Vagina (tissue), 2 donors: ENCODE data around the gene HSPBAP1. TPM values are rescaled to one million over a fixed set of nuclear protein-coding genes. Genes with fewer than 3 reads are reported as not detected.

Experiments used
- DNase-seq, 2 donors: peaks; one replicate each; pipeline ENCODE4 v3.0.0-alpha.2; 2017; ENCODE audit errors: extremely low spot score in 2 of 2
- H3K27ac ChIP-seq: fragments of 200-600 bp; sonication (generic); one replicate; pipeline ENCODE4 v1.5.1; 2019
- H3K27me3 ChIP-seq: fragments of 200-600 bp; sonication (generic); one replicate; pipeline ENCODE4 v1.5.1; 2019
- H3K36me3 ChIP-seq, 2 donors: fragments of 200-600 bp; sonication (generic); one replicate each; pipeline ENCODE4 v1.5.1; 2017 to 2019
- H3K4me1 ChIP-seq: fragments of 200-600 bp; sonication (generic); one replicate; pipeline ENCODE4 v1.5.1; 2019
- H3K4me3 ChIP-seq, 2 donors: fragments of 200-600 bp; sonication (generic); 1 replicate in 1 of 2; 2 replicates in 1 of 2; pipeline ENCODE4 v1.5.1; 2016 to 2019
- H3K9me3 ChIP-seq: fragments of 200-600 bp; sonication (generic); one replicate; pipeline ENCODE4 v1.5.1; 2019
- POLR2A ChIP-seq, 2 donors: fragments of 450-650 bp; IDR thresholded peaks; one replicate each; pipeline ENCODE4 v1.6.1; 2017; ENCODE audit warnings: antibody characterized with exemption in 2 of 2, mild to moderate bottlenecking in 2 of 2, moderate library complexity in 2 of 2
- POLR2AphosphoS5 ChIP-seq, 2 donors: sonication (generic); formaldehyde crosslinking; IDR thresholded peaks; one replicate each; pipeline ENCODE4 v1.9.0; 2017; ENCODE audit warnings: antibody characterized with exemption in 2 of 2, mild to moderate bottlenecking in 2 of 2, low read depth in 1 of 2; ENCODE audit not compliant: insufficient read depth in 1 of 2
- intact Hi-C: fragments of 100-400 bp; cut with DNase I; formaldehyde crosslinking; loops from one replicate; pipeline ENCODE4 v1.15.1; 2023
- total RNA-seq: library from RNA; depleted of rRNA; stranded (reverse); fragments of >200 nt; gene quantifications from one replicate; pipeline ENCODE4 v1.2.3, GENCODE V29; 2016
- TF ChIP-seq, protein P1 (sequence below), 3 experiments: fragments of 450-650 bp in 2 of 3; fragments of 200-600 bp in 1 of 3; sonication (generic) in 1 of 3; IDR thresholded peaks; one replicate each; pipeline ENCODE4 v1.5.1; 2017 to 2019; ENCODE audit warnings: antibody characterized with exemption in 3 of 3, mild to moderate bottlenecking in 2 of 3, moderate library complexity in 2 of 3

HSPBAP1 gene
- total RNA-seq, 1 donor from 2014 or later: 9.8 TPM

DNA sequence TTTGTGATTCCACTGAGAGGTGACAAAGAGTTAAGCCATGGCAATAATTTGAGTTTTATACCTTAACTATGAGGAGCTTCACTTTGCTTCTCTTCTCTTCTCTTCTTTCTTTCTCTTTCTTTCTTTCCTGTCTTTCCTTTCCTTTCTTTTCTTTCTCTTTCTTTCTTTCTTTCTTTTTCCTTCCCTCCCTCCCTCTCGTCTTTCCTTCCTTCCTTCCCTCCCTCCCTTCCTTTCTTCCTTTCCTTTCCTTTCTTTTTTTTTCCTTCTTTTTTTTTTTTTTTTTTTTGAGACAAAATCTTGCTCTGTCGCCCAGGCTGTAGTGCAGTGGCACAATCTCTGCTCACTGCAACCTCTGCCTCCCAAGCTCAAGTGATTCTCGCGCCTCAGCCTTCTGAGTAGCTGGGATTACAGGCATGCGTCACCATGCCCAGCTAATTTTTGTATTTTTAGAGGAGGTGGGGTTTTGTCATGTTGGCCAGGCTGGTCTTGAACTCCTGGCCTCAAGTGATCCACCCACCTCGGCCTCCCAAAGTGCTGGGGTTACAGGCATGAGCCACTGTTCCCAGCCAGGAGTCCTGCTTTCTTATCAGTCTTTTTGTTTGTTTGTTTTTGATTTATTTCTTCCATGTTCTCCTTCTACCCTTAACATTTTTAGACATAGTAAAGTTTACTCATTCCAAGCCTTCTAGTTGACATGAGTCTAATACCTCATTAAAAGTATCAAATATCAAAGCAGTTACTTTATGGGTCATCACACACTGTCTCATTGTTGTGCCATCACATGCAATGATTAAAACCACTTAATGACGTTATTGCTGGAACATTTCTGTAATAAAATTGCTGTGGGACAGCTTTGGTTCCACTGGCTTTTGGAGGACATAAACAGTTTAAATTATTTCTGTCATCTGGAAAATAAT is 31.1 kb upstream of the HSPBAP1 start:
- intact Hi-C loops: no loop called here
- Histone ChIP-seq H3K4me3 (no peak overlapping the region), H3K27me3 (no peaks in the 10 kb centered on the region), H3K27ac (peak overlapping the region; percentile 51), H3K36me3 (peaks cover 0 to 4% of the 10 kb centered on the region in 2 donors), H3K9me3 (no peaks in the 10 kb centered on the region), H3K4me1 (no peaks in the 10 kb centered on the region)
- TF ChIP-seq POLR2AphosphoS5 (IDR thresholded peaks at IDR 0.05; ENCODE audit: insufficient read depth in 1 of 2, low read depth in 1 of 2) (peak in 1 of 2 donors; percentile 53), POLR2A (IDR thresholded peaks at IDR 0.05) (no peak)
- DNase-seq: no peak

DNA sequence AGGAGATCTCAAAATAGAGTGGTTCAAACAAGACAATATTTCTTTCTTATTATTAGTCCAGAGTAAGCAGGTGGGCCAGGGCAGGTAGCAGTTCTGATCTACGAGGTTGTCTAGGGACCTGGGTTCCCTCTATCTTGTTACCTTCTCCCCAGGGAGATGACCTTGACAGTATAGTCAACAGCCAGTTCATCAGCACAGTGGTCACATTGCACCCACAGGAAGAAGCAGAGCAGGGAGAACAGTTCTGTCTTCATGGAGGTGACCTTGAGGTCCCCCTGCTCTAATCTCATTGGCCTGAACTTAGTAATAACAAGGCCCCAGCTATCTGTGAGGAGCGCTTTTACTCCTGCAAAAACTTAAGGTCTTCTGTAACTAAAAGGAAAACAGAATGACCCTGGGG is 23.0 kb upstream of the HSPBAP1 start:
- H3K4me3 ChIP-seq: no peak overlapping the region
- H3K9me3 ChIP-seq: no peaks in the 10 kb centered on the region
- H3K27me3 ChIP-seq: no peaks in the 10 kb centered on the region
- H3K36me3 ChIP-seq: no peaks in the 10 kb centered on the region
- intact Hi-C loops: no loop called here
- DNase-seq: no peak
- no peak for TF ChIP-seq POLR2AphosphoS5 (IDR thresholded peaks at IDR 0.05; ENCODE audit: insufficient read depth in 1 of 2, low read depth in 1 of 2)
- no peak for TF ChIP-seq POLR2A (IDR thresholded peaks at IDR 0.05)
- TF ChIP-seq, protein P1, sequence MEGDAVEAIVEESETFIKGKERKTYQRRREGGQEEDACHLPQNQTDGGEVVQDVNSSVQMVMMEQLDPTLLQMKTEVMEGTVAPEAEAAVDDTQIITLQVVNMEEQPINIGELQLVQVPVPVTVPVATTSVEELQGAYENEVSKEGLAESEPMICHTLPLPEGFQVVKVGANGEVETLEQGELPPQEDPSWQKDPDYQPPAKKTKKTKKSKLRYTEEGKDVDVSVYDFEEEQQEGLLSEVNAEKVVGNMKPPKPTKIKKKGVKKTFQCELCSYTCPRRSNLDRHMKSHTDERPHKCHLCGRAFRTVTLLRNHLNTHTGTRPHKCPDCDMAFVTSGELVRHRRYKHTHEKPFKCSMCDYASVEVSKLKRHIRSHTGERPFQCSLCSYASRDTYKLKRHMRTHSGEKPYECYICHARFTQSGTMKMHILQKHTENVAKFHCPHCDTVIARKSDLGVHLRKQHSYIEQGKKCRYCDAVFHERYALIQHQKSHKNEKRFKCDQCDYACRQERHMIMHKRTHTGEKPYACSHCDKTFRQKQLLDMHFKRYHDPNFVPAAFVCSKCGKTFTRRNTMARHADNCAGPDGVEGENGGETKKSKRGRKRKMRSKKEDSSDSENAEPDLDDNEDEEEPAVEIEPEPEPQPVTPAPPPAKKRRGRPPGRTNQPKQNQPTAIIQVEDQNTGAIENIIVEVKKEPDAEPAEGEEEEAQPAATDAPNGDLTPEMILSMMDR (IDR thresholded peaks at IDR 0.05): no peak
- no peak overlapping the region for H3K27ac ChIP-seq
- H3K4me1 ChIP-seq: no peaks in the 10 kb centered on the region

DNA sequence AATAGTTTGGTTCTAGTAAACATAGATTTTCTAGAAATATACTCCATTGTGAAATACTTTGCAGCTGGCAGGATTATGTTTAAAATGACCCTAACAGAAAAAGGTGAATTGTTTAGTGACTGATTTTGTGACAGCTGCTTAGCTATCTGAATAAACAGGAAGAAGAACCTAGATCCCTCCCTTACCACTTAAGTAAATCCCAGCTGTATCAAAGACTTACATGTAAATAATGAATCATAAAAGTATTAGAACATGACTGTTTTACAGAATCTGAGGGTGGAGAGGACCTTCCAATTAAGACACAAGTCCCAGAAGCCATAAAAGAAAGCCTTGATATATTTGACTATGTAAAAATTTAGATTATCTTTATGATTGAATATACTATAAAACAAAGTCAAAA is 17.1 kb upstream of the HSPBAP1 start:
- DNase-seq: no peak
- intact Hi-C loops: no loop called here
- Histone ChIP-seq H3K4me3 (no peak overlapping the region), H3K9me3 (no peaks in the 10 kb centered on the region), H3K36me3 (no peaks in the 10 kb centered on the region), H3K27me3 (no peaks in the 10 kb centered on the region), H3K4me1 (no peaks in the 10 kb centered on the region), H3K27ac (no peak overlapping the region)
- TF ChIP-seq, protein P1 (IDR thresholded peaks at IDR 0.05): no peak
- TF ChIP-seq POLR2A (IDR thresholded peaks at IDR 0.05) (no peak), POLR2AphosphoS5 (IDR thresholded peaks at IDR 0.05; ENCODE audit: insufficient read depth in 1 of 2, low read depth in 1 of 2) (no peak)

DNA sequence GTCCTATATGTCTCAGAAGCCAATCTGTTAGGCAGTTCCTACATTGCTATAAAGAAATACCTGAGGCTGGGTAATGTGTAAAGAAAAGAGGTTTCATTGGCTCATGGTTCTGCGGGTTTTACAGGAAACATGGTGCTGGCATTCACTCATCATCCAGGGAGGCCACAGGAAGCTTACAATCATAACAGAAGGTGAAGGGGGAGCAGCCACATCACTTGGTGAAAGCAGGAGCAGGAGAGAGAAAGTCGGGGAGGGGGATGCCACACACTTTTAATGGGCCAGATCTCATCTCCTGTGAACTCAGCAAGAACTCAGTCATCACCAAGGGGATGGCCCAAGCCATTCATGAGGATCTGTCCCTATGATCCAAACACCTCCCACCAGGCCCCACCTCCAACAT is 10.3 kb upstream of the HSPBAP1 start:
- no peaks in the 10 kb centered on the region for H3K9me3 ChIP-seq
- H3K27ac ChIP-seq: no peak overlapping the region
- intact Hi-C loops: no loop called here
- H3K4me3 ChIP-seq: no peak overlapping the region
- peaks cover 13% of the 10 kb centered on the region for H3K4me1 ChIP-seq
- TF ChIP-seq POLR2A (IDR thresholded peaks at IDR 0.05) (no peak), POLR2AphosphoS5 (IDR thresholded peaks at IDR 0.05; ENCODE audit: insufficient read depth in 1 of 2, low read depth in 1 of 2) (no peak)
- TF ChIP-seq, protein P1 (IDR thresholded peaks at IDR 0.05): no peak
- no peak for DNase-seq
- no peaks in the 10 kb centered on the region for H3K36me3 ChIP-seq
- H3K27me3 ChIP-seq: no peaks in the 10 kb centered on the region

DNA sequence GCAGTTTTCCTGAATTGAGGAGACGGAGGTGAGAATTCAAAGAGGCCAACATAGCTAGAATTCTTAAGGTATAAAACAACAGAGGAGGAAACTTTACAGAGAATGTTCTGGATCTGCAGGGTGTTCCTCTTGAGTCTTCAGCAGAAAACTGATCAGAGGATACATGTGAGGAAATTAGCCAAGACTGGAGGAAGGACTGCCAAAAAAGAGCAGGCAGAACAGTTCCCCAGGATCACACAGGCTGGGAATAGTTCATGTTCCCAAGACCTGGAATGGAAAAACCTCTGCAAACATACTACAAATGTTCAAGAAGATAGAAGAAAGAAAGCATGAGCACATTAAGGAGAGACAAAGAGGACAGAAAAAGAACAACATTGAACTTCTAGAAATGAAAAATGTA is 8.7 kb upstream of the HSPBAP1 start:
- DNase-seq: no peak

DNA sequence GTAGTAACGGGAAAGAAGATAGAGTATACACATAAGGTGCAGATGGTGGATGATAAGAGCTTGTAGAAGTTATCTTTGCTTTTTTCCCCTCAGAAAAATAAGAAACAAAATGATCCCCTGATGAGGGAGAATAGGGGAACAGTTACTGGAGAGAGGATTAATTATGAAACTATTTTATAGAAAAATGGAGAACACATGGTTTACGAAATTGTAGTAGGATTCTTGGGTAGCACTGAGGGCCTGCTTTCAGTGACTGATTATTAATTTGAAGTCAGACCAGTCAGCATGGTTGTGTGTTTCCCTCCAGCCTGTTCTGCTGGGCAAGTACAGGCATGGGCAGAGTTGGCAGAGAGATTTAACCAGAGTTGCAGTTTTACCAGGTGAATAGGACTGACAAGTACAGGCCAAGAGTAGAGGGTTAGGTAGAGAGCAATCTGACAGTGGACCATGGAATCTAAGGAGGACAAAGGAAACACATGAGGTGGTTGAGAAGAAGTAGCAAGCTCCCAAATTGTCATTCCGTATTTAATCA is 7.1 kb upstream of the HSPBAP1 start:
- Histone ChIP-seq H3K36me3 (no peaks in the 10 kb centered on the region), H3K27me3 (no peaks in the 10 kb centered on the region), H3K27ac (no peak overlapping the region), H3K9me3 (no peaks in the 10 kb centered on the region), H3K4me3 (no peak overlapping the region), H3K4me1 (peaks cover 27% of the 10 kb centered on the region)
- DNase-seq: no peak
- TF ChIP-seq POLR2A (IDR thresholded peaks at IDR 0.05) (no peak), POLR2AphosphoS5 (IDR thresholded peaks at IDR 0.05; ENCODE audit: insufficient read depth in 1 of 2, low read depth in 1 of 2) (peak in 1 of 2 donors; percentile 27)
- TF ChIP-seq, protein P1 (IDR thresholded peaks at IDR 0.05): no peak
- intact Hi-C loops: no loop called here

More for the DNA sequence above, 8.7 kb upstream of the HSPBAP1 start:
- intact Hi-C loops: no loop called here
- no peaks in the 10 kb centered on the region for H3K9me3 ChIP-seq
- no peaks in the 10 kb centered on the region for H3K27me3 ChIP-seq
- no peak overlapping the region for H3K4me3 ChIP-seq
- no peak for TF ChIP-seq POLR2AphosphoS5 (IDR thresholded peaks at IDR 0.05; ENCODE audit: insufficient read depth in 1 of 2, low read depth in 1 of 2)
- no peaks in the 10 kb centered on the region for H3K36me3 ChIP-seq
- H3K27ac ChIP-seq: no peak overlapping the region
- H3K4me1 ChIP-seq: peaks cover 16% of the 10 kb centered on the region
